ENCODE data around the gene IFNAR1.

GRCh38 chr21:33309778-33310177, 15.0 kb upstream of the IFNAR1 start:
- TF ChIP-seq CTCF (IDR thresholded peaks at IDR 0.05) (no peak), POLR2AphosphoS5 (IDR thresholded peaks at IDR 0.05) (no peak)

Measured in breast epithelium (tissue), 3 donors.